TTC549 (cell line): Measurements from ENCODE around the gene TECTA.

Experiments used
- FAIRE-seq: peaks from 2 replicates; lab custom pipeline; 2012; peaks lifted over from hg19 to GRCh38; lab: Jason Lieb, UNC

TECTA gene

DNA sequence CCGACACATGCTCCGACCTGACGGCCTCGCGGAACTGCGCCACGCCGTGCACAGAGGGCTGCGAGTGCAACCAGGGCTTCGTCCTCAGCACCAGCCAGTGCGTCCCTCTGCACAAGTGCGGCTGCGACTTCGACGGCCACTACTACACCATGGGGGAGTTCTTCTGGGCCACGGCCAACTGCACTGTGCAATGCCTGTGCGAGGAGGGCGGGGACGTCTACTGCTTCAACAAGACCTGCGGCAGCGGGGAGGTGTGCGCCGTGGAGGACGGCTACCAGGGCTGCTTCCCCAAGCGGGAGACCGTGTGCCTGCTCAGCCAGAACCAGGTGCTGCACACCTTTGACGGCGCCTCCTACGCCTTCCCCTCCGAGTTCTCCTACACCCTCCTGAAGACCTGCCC, 26.8 kb downstream of the TECTA start:
- FAIRE-seq, result no peak

DNA sequence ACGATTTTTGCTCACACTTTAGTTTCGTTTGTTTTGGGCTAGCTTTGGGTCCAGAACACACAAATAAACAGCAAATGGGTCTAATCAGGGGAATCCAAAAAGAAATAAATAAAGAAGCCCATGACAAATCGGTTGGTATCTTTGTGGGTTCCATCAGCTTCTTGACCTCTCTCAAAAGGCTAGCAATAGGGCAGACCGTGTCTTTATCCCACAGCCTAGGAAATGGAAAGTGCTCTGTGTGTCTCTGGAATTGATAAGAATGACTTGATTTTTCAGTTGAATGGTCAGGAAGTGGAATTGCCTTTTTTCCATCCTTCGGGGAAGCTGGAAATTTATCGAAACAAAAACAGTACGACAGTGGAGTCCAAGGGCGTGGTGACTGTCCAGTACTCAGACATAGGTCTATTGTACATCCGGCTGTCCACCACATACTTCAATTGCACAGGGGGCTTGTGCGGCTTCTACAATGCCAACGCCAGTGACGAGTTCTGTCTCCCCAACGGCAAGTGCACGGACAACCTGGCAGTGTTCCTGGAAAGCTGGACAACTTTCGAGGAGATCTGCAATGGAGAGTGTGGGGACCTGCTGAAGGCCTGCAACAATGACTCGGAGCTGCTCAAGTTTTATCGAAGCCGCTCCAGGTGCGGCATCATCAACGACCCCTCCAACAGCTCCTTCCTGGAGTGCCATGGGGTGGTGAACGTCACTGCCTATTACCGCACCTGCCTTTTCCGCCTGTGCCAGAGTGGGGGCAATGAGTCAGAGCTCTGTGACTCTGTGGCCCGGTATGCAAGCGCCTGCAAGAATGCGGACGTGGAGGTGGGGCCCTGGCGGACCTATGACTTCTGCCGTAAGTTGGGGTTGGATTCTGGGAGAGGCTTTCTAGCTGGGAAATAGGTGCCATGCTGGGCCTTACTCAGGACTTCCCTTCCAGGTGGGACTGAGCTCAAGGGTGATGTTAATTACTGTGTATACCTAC, 28.6 kb downstream of the TECTA start:
- no peak for FAIRE-seq

DNA sequence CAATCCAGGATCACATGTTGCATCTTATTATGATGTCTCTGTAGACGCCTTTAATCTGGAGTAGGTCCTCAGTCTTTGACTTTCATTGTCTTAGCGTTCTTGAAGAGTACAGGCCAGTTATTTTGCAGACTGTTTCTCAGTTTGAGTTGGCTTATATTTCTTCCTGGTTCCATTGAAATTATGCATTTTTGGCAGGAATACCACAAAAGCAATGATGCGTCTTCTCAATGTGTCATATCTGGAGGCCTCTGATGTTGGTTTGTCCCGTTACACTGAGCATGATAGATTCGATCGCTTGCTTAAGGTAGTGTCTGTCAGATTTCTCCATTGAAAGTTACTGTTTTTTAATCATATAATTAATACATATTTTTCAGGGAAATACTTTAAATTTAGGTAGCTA, 30.6 kb downstream of the TECTA start:
- FAIRE-seq, result no peak

DNA sequence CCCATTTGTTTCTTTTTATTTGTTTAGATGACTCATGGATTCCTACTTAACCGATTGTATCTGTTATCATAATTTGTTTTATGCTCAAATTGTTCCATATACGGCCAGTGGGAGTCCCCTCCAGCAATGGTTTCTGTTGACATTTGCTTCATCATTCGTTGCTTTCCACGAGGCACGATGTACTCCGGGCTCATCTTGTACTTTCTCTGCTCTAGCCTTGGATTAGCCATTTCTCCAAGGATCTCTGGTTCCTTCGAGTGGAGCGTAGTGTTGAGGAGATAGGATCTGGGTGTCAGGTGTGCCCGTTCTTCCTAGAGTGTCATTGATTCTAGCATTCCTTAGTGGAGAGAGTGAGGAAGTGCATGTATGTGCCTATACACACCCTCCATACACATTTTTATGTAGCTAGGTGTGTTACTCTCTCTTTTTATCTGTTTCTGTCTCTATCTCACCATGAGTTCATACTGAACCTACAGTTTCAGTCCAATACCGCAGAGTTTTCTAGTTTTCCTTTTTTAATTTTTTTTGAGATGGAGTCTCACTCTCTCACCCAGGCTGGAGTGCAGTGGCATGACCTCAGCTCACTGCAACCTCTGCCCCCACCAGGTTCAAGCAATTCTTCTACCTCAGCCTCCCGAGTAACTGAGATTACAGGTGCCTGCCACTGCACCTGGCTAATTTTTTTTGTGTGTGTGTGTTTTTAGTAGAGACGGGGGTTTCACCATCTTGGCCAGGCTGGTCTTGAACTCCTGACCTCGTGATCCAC, 31.4 kb downstream of the TECTA start:
- no peak for FAIRE-seq

DNA sequence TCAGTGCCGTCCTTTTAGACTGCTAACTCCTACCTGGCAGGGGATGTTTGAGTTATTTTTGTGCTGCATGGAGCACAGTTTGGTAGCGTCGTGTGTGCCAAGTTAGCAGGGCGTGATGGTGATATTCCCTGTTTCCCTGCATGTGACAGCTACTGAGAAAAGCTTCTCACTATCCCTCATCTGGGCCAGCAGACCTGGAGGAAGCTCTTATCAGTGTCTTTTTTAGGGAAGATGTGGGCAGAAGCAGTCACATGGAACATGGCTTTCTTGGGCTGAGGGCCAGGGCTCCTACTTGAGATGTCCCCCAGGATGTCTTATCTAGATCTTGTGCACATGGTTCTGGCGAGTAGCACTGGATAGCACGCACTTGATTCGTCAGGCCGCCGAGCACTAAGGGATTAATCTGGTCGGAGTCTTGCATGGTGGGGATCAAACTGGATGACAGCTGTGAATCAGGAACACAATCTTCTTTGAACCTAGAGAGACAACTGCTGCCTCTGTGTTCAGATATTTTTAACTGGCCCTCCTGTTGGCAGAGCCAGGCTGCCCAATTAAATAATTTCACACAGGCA, 33.8 kb downstream of the TECTA start:
- no peak for FAIRE-seq

DNA sequence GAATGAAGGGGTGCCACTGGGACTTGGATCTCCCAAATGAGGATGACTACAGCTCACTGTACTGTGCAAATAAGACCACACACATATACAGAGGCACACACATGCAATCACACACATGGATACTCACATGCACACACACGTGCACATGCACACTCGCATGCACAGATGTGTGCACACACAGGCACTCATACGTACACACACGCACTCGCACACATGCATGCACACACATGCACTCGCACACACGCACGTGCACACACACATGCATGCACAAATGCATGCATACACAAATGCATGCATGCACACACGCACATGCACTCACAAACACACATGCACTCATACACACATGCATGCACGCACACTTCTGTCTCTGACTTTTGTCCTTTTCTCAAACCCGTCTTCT, 36.0 kb downstream of the TECTA start:
- FAIRE-seq, result no peak

DNA sequence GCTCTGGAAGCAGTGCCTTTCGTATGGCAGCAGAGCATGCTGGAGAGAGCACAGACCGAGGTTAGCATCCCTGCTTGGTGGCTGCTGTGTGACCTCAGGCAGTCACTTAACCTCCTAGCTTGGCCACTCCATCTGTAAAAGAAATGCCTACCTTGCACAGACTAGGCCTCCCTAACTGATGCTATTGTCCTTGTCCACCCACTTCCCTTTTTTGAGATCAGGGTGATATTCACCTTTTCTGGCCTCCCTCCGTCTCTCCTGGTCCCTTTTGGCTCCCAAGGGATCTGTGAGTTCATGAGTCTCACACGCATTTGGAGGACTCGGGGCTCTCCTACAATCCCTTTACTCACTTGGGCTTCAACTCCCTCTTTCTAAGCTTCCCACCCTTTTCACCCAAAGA, 37.2 kb downstream of the TECTA start:
- FAIRE-seq, result no peak

DNA sequence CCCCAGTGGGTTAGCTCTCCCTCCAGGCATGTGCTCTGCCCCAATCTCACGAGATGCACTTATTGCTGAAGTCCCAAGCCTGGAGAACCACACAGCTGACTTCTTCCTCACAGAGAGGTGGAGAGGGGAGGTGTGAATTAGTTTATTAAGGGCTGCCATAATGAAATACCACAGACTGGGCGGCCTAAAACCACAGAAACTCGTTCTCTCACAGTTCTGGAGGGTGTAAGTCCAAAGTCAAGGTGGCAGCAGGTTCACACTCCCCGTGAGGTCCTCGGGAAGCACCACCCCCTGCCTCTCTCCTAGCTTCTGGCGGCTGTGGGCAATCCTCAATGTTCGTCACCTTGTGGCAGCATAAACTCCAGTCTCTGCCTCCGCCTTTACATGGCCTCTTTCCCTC, 39.3 kb downstream of the TECTA start:
- no peak for FAIRE-seq

DNA sequence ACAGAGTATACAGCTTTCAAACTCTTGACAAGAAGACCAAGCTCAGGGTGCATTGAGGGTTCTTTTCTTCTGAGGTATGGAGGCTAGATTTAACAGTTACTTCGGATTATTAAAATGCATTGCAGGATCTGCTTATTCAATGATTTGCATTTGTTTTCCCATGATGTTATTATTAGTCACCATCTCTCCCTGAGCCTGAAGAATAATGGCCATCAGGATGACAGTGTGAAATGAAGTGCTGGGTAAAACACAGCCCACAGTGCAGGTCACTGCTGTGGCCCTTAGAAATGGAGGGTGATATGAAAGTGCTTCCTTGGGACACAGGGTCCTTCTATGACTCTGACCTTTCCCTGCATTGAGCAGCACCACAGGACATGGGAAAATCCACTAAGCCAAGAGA, 40.0 kb downstream of the TECTA start:
- no peak for FAIRE-seq

DNA sequence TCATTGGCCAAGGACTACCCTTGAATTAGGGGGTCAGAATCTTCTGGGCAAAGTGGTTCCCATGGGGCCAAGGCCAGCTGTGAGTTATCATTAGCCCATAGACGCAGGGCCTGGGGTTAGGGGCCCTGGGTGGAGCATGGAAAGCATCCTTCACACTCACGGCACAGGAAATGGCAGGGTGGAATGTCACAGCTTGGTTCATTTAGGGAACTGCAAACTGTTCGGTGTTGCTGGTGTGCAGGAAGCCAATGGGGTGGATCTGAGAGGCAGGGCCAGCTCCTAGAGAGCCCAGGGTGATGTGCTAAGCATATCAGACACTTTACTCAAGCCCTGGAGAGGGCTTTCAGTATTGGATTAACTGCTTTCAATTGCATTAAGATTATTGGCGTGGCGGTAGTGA, 42.9 kb downstream of the TECTA start:
- FAIRE-seq, result no peak

DNA sequence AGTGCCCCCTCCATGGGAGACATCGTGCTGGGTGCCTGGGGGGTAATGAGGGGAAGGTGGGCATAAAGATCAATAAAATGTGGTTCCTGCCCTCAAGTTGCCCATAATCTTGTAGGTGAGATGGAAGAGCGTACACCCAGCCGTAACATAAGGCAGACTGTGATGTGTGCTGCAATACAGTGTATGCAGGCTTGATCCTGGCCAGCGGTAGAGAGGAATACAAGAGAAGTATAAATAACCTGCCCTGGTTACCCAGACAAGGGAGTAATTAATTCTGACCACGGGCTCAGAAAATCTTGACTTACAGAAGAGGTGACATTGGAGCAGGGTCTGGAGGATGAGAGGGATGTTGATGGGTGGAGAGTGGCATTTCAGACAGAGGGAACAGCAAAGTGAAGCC, 43.7 kb downstream of the TECTA start:
- no peak for FAIRE-seq

DNA sequence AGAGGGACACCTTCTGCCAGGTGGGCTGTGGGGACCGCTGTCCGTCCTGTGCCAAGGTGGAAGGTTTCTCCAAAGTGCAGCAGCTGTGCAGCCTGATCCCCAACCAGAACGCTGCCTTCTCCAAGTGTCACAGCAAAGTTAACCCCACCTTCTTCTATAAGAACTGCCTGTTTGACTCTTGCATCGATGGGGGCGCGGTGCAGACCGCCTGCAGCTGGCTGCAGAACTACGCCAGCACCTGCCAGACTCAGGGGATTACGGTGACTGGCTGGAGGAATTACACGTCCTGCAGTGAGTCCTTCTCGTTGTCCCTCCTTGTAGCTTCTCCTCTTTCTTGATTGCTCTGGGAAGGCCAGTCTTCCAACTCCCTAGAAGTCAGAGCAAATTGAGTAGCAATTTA, 44.8 kb downstream of the TECTA start:
- FAIRE-seq, result no peak

DNA sequence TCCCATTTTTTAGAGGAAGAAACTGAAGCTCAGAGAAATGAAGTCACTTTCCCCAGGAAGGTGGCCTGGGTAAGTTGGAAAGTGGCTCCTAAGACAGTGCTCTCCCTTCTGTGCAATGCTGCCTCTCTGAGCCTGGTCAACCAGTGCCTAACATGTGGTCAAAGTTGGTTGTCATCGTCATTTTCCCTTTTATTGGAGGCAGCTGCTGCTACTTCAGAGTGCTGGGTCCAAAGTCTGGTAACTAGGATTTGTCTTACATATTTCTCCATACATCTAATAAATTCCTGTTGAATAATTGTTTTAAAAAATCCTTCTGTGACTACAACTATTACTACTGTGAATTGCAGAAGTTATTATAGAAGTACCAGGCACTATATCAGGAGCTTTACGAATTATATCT, 48.1 kb downstream of the TECTA start:
- FAIRE-seq, result no peak

DNA sequence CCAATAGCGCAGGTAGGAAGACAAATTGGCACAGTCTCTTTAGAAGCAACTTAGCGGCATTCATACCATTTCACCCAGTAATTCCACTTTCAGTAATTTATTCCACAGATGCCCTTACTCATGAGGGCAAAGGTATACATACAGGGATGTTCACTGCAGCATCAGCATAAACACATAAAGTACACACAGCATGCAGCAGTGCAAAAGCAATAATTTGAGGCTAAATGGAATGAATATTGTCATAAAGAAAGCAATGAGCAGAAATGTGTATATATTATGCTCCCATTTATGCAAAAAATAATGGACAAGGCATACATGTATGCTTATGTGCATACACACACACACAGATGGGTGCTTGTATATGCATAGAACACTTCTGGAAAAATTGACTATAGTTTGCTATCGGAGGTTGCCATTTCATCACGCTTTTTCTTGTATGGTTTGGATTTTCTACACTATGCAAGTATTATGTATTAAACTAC, 50.2 kb downstream of the TECTA start:
- FAIRE-seq, result no peak

DNA sequence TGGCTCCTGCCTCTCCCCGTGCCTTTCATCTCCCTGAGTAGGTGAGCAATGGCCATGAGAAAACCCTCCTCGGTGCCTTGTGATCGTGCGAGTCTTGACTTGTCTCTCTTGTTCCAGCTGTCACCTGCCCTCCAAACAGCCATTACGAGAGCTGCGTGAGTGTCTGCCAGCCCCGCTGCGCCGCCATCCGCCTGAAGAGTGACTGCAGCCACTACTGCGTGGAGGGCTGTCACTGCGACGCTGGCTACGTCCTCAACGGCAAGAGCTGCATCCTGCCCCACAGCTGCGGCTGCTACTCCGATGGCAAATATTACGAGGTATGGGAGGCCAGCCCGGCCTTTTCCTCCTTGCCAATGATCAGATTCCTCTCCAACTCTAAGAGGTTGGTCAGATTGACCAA, 51.7 kb downstream of the TECTA start:
- FAIRE-seq, result no peak

DNA sequence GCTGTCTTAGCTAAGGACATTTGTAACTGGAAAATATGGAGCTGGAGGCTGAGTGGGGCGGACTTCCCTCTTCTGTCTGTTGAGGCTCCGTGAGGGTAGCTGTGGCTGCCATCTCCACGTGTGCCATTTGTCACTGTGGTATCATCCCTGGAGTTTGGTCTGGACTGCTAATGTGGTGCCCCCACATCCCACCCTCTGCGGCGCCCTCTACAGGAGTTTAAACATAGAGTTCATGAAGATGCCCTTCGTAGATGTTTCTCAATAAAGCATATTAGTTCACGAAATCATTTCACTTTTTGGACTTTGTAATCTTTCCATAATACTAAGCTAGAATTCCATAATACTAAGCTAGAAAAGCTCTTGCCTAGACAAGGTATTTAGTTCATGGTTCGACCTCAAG, 52.4 kb downstream of the TECTA start:
- no peak for FAIRE-seq

DNA sequence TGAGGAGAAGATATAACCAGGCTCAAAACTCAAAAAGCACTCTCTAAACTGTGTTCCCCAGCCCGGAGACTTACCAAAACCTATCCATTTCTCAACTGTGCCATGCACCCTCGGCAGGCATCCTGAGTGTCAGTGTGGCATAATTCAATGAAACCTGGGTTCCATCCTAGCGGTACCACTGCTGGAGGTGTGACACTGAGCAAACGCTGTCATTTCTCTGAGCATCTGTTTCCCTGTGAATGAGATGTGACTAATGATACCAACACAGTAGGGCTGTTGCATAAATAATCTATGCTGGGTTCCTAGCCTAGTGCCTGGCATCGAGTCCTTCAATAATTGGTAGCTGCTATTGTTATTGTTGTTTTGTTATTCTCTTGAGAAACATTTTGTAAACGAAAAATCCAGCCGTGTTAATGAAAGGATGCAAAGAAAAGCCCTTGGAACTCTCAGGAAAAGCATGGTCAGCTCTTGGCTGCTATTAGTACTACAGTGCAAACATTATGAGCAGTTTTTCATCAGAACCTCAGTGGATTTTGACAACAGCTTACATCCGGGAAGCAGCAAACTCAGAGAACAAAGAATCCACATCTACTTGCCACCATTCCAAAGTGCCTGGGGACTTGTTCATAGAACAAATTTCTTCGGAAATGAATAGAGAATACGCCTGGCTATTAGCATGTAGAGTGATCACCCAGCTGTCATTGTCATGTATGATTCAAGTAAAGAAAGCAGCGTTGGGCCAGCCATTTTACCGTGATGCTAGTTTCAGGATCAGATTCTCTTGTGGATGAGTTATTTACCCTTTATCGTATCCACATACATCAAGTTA, 53.7 kb downstream of the TECTA start:
- no peak for FAIRE-seq

DNA sequence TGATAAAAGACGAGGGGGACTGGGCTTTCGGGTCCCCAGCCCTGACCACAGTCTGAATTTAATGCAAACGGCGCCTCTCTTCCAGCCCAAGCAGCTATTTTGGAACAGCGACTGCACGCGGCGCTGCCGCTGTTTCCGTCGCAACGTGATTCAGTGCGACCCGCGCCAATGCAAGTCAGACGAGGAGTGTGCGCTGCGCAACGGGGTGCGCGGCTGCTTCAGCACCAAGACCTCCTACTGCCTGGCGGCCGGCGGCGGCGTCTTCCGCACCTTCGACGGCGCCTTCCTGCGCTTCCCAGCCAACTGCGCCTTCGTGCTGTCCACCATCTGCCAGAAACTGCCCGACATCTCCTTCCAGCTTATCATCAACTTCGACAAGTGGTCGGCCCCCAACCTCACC, 56.7 kb downstream of the TECTA start:
- FAIRE-seq, result no peak

DNA sequence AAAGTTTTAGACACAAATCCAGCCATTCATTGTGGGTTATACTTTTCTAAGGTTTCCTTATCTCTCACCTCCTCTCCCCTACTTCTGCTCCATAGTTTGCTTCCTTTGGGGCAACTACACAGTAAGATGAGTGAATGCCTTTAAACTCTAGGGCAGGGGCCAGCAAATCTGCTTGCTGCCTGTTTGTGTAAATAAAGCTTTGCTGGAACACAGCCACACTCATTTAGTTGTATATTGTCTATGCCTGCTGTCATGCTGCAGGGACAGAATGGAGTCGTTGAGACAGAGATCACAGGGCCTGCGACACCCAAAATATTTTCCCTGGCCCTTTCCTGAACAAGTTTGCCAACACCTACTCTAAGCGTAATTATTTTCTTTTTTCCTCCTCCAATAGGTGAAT, 58.7 kb downstream of the TECTA start:
- no peak for FAIRE-seq

DNA sequence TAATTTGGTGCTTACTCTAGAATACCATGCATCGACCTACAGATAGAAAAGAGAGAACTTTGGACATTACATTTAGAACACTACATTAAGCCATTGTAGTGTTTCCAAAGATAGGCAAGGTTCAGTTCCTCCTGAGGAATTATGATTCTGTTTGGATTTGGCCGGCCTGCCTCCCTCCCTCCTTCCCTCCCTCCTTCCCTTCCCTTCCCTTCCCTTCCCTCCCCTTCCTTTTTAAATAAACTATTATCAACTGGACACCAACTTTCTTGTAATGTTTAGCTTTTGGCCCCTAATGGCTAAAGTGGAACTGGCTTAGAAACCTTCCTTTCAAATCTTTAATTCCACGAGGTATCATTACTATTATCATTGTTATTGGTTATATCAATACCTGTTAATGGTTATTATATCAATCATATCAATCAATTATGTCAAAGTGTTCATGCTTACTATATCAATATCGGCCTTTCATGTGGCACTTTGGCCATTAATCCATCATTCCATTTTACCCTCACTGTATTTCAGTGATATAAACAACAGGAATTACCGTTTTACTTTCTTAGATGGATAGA, 60.4 kb downstream of the TECTA start:
- no peak for FAIRE-seq

DNA sequence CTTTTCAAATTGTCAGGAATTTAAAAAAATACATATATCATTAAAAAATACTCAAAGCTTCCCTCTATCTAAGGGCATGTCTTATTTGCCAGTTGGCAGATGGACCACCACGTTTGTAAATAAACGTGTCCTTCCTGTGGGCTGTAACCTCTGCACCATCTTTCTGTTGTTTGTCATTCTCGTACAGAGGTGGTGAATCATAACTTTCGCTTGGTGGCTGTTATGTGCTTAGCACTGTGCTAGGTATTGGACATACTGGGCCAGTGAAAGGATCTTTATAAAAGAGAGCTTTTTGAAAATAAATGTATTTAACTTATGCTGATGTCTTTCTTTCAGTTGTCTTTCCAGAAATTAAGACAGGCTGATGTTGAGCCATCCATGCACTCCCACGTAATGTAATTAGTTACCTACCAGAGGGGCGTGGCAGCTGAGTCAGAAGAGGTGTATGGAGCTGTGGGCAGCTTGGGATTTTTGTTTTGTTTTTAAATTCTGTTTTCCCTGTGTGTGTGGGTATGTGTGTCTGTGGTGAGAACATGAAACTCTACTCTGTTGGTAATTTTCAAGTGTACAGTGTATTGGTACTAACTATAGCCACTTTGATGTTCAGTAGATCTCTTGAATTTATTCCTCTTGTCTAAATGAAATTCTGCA, 62.7 kb downstream of the TECTA start:
- FAIRE-seq, result no peak
